Activated CD8-positive, alpha-beta memory T cell treated with anti-CD3 and anti-CD28 coated beads for 1 hour (primary cell): ENCODE measurements around the gene MAN1A2.
A peak's percentile ranks its signal among the peaks of the same experiment; 100 is the strongest.
"Not testable (repeated sequence)": the region's sequence is repeated elsewhere in the genome, so short reads cannot be mapped to it uniquely, and the experiment has no call there.

Experiments
- DNase-seq, 2 donors: peaks; one replicate each; pipeline ENCODE4 v3.0.0-alpha.2; 2020; ENCODE audit warnings: low read depth in 1 of 2; ENCODE audit errors: extremely low read depth in 1 of 2

Gene MAN1A2

GRCh38 chr1:117367046-117368025 lies at the start of gene MAN1A2:
TSS of gene MAN1A2 (plus strand) at chr1:117367449. CDS start at chr1:117368184, 735 bp downstream.
- peak in 1 of 2 donors; percentile 56 for DNase-seq

- DNase-seq = no peak
Measured at GRCh38 chr1:117318011-117318410, 49.2 kb upstream of the MAN1A2 start.

- DNase-seq = no peak
Measured at GRCh38 chr1:117318426-117318825, 48.8 kb upstream of the MAN1A2 start.

GRCh38 chr1:117320515-117320914 lies 46.7 kb upstream of the MAN1A2 start:
- no peak for DNase-seq

- DNase-seq = no peak
Measured at GRCh38 chr1:117321680-117322609, 45.3 kb upstream of the MAN1A2 start.

- DNase-seq = no peak
Measured at GRCh38 chr1:117324357-117324756, 42.9 kb upstream of the MAN1A2 start.

- not testable (repeated sequence) for DNase-seq
Measured at GRCh38 chr1:117326035-117326434, 41.2 kb upstream of the MAN1A2 start.

- DNase-seq = no peak
Measured at GRCh38 chr1:117327011-117327410, 40.2 kb upstream of the MAN1A2 start.

GRCh38 chr1:117335376-117336086 lies 31.7 kb upstream of the MAN1A2 start:
- DNase-seq = no peak

- no peak for DNase-seq
Measured at GRCh38 chr1:117336088-117336817, 31.0 kb upstream of the MAN1A2 start.

- no peak for DNase-seq
Measured at GRCh38 chr1:117339866-117340700, 27.2 kb upstream of the MAN1A2 start.

GRCh38 chr1:117341123-117341522 lies 26.1 kb upstream of the MAN1A2 start:
- DNase-seq = no peak

GRCh38 chr1:117342397-117342796 lies 24.9 kb upstream of the MAN1A2 start:
- DNase-seq = no peak

GRCh38 chr1:117346206-117346928 lies 20.9 kb upstream of the MAN1A2 start:
- no peak for DNase-seq

- no peak for DNase-seq
Measured at GRCh38 chr1:117347907-117348306, 19.3 kb upstream of the MAN1A2 start.

- not testable (repeated sequence) for DNase-seq
Measured at GRCh38 chr1:117352695-117353094, 14.6 kb upstream of the MAN1A2 start.

- not testable (repeated sequence) for DNase-seq
Measured at GRCh38 chr1:117357833-117358603, 9.2 kb upstream of the MAN1A2 start.

- not testable (repeated sequence) for DNase-seq
Measured at GRCh38 chr1:117358604-117358887, 8.7 kb upstream of the MAN1A2 start.
